Measurements from ENCODE around the gene PRC1. TPM values are rescaled to one million over a fixed set of nuclear protein-coding genes. Genes with fewer than 3 reads are reported as not detected.

The PRC1 gene
- total RNA-seq, 1 experiment from 2014 or later: 328 TPM

- no peak for DNase-seq (ENCODE audit: low read depth)
Observed at GRCh38 chr15:90955624-90956273, 38.6 kb downstream of the PRC1 start.

GRCh38 chr15:90954712-90955623 is 39.4 kb downstream of the PRC1 start, which contains the start of gene RCCD1:
TSS of gene RCCD1 (plus strand) at chr15:90954884. CDS start at chr15:90956735, 1,851 bp downstream.
- peak; percentile 85 for DNase-seq (ENCODE audit: low read depth)

GRCh38 chr15:90953947-90954711 is 40.2 kb downstream of the PRC1 start:
- DNase-seq (ENCODE audit: low read depth): no peak

GRCh38 chr15:90952901-90953677 is 41.2 kb downstream of the PRC1 start:
- no peak for DNase-seq (ENCODE audit: low read depth)

- no peak for DNase-seq (ENCODE audit: low read depth)
Observed at GRCh38 chr15:90950676-90951075, 43.7 kb downstream of the PRC1 start.

GRCh38 chr15:90949979-90950675 is 44.2 kb downstream of the PRC1 start:
- DNase-seq (ENCODE audit: low read depth): no peak

GRCh38 chr15:90948506-90948905 is 45.8 kb downstream of the PRC1 start:
- no peak for DNase-seq (ENCODE audit: low read depth)

- DNase-seq (ENCODE audit: low read depth): no peak
Observed at GRCh38 chr15:90947577-90948357, 46.6 kb downstream of the PRC1 start.

GRCh38 chr15:90946941-90947576 is 47.3 kb downstream of the PRC1 start:
- no peak for DNase-seq (ENCODE audit: low read depth)

GRCh38 chr15:90946538-90946937 is 47.8 kb downstream of the PRC1 start:
- DNase-seq (ENCODE audit: low read depth): no peak

- DNase-seq (ENCODE audit: low read depth): no peak
Observed at GRCh38 chr15:90945091-90945490, 49.2 kb downstream of the PRC1 start.

GRCh38 chr15:90942354-90943120 is 51.8 kb downstream of the PRC1 start:
- no peak for DNase-seq (ENCODE audit: low read depth)

GRCh38 chr15:90941038-90941437 is 53.3 kb downstream of the PRC1 start:
- DNase-seq (ENCODE audit: low read depth): no peak

- DNase-seq (ENCODE audit: low read depth): no peak
Observed at GRCh38 chr15:90939756-90940155, 54.6 kb downstream of the PRC1 start.

GRCh38 chr15:90938261-90938660 is 56.1 kb downstream of the PRC1 start:
- DNase-seq (ENCODE audit: low read depth): no peak

GRCh38 chr15:90936823-90937222 is 57.5 kb downstream of the PRC1 start:
- DNase-seq (ENCODE audit: low read depth): no peak

GRCh38 chr15:90934949-90935751 is 59.2 kb downstream of the PRC1 start, which contains the start of gene UNC45A:
TSS of gene UNC45A (plus strand) at chr15:90935285. CDS start at chr15:90935325, 40 bp downstream.
- DNase-seq (ENCODE audit: low read depth): peak; percentile 82
